Breast epithelium (tissue), 3 donors: ENCODE results near the gene OR9A4.

ENCODE experiments used
- POLR2A ChIP-seq: fragments of 450-650 bp; IDR thresholded peaks from one replicate; pipeline ENCODE4 v1.6.1; 2016; ENCODE audit warnings: antibody characterized with exemption, mild to moderate bottlenecking, moderate library complexity
- POLR2AphosphoS5 ChIP-seq, 3 donors: sonication (generic); formaldehyde crosslinking; IDR thresholded peaks; one replicate each; pipeline ENCODE4 v1.6.1; 2017; ENCODE audit warnings: antibody characterized with exemption in 3 of 3

DNA sequence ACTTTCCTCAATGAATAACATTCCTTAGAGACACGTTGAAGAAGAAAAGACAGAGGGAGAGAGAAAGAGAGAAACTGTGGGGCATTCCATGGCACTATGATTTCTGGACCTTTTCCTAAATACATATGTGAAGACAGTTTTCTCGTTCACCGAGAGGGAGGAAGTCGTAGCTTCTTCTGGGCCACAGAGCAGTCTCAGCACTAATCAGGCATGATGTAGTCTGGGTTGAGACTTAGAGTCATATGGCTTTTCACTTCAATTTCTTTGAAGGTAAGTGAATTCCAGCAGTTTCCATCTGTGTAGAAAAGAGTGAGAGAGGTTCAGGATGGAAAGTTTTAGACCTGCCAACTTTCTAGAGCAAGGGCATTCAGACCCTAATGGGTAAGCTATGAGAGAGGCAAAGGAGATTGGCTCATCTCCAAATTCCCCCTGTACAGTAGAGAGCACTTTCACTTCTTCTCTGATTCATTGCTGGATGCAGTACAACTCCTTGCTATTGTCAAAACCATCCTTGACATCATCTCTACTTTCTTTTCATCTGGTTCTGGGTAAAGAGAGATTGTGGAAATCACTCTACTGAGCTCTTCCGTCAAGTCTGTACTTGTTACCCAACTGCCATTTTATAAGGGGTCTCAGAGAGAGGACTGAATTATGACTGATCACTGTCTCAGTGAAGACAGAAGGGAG lies 31.5 kb upstream of the OR9A4 start:
- TF ChIP-seq POLR2A: no peak
- TF ChIP-seq POLR2AphosphoS5 (IDR thresholded peaks at IDR 0.05): no peak
